22Rv1 (cell line): ENCODE results near the gene CHIT1.

ENCODE experiments used
- CTCF ChIP-seq: fragments of 450-650 bp; IDR thresholded peaks from 2 replicates; pipeline ENCODE4 v1.5.1; 2017; ENCODE audit warnings: mild to moderate bottlenecking
- ZFX ChIP-seq: fragments of 450-650 bp; IDR thresholded peaks from 2 replicates; pipeline ENCODE4 v1.6.1; 2017; ENCODE audit warnings: antibody characterized with exemption, borderline replicate concordance

GRCh38 chr1:203211812-203212211 is 17.7 kb downstream of the CHIT1 start:
- TF ChIP-seq CTCF, result no peak
- TF ChIP-seq ZFX, result no peak
